ENCODE measurements around the gene RBL2. TPM values are rescaled to one million over a fixed set of nuclear protein-coding genes. Genes with fewer than 3 reads are reported as not detected.

RBL2 gene
- total and polyA plus RNA-seq, 10 donors: 29.1 to 214 (median 138) TPM

DNA sequence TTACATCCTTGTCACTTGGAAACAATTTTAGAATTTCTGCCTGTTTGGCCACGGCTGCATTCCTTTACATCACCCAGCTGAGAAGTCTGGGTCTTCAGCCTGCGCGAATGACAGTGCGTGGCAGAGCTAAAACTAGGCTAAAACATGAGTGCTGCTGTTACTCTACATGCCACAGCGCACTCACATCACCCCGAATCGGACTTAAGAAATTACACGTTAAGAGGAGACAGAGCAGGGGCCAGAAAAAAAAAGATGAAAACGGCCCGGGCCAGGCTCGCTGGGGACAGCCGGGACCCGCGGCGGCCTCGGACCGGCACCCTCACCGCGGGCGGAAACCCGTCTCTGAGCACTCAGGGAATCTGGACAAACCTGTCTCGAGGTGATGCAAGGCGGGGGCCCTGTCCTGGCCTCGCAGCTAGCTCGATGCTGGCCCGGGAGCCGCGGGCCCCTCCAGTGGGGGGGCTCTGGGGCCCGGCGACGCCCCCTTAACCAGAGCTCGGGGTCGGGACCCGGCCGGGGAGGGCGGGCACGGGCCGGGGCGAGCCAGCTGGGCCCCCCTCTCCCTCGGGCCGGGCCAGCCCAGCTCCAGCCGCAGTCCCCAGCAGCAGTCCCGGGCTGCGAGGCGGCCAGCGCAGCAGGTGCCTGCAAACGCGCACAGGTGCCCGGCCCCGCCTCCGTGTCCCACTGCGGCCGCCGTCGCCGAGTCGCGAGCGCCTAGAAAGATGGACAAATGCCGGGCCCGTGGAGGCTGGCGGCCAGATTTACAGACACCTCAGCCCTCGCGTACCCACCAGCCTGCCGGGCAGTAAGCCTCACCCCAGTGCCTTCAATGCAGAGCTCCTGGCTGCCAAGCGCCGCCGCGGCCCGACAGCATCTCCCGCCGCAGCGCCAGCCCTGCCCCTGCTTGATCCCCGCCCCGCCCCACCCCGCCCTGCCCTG lies 68.3 kb downstream of the RBL2 start, which contains the start of gene AKTIP:
TSS of gene AKTIP (minus strand) at position 879 of the 939 bp plus-strand sequence. CDS start 2,950 bp downstream, outside the sequence.
- DNase-seq: no peak
- H3K36me3 ChIP-seq: peaks cover 0 to 26% (median 13%) of the 10 kb centered on the region in 6 donors
- peak in 1 of 3 donors; percentile 17 for TF ChIP-seq POLR2A (IDR thresholded peaks at IDR 0.05)
- TF ChIP-seq POLR2AphosphoS5 (IDR thresholded peaks at IDR 0.05): no peak
- TF ChIP-seq, protein P1, sequence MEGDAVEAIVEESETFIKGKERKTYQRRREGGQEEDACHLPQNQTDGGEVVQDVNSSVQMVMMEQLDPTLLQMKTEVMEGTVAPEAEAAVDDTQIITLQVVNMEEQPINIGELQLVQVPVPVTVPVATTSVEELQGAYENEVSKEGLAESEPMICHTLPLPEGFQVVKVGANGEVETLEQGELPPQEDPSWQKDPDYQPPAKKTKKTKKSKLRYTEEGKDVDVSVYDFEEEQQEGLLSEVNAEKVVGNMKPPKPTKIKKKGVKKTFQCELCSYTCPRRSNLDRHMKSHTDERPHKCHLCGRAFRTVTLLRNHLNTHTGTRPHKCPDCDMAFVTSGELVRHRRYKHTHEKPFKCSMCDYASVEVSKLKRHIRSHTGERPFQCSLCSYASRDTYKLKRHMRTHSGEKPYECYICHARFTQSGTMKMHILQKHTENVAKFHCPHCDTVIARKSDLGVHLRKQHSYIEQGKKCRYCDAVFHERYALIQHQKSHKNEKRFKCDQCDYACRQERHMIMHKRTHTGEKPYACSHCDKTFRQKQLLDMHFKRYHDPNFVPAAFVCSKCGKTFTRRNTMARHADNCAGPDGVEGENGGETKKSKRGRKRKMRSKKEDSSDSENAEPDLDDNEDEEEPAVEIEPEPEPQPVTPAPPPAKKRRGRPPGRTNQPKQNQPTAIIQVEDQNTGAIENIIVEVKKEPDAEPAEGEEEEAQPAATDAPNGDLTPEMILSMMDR (IDR thresholded peaks at IDR 0.05 in 8 of 11, conservative IDR thresholded peaks at IDR 0.05 in 3 of 11): no peak
- H3K27me3 ChIP-seq (replicated peaks in 1 of 7): no peaks in the 10 kb centered on the region
- intact Hi-C loops (cut with DNase I; ENCODE audit: low total_unique reads): loop anchor here (10.0 kb wide), 1 partner anchor 68 kb away; the partner anchor contains the start of gene RBL2
- no peaks in the 10 kb centered on the region for H3K9me3 ChIP-seq
- H3K27ac ChIP-seq: peak within 1 kb of the TSS; percentile 87 to 98 (median 96)
- H3K4me3 ChIP-seq: peak within 1 kb of the TSS; percentile 69 to 100 (median 98)
- peaks cover 12 to 50% (median 32%) of the 10 kb centered on the region in 6 donors for H3K4me1 ChIP-seq
- WGBS, 5 donors: 0 to 2% (median 1%) methylated on average over 38 to 76 of the region's 76 CpGs

DNA sequence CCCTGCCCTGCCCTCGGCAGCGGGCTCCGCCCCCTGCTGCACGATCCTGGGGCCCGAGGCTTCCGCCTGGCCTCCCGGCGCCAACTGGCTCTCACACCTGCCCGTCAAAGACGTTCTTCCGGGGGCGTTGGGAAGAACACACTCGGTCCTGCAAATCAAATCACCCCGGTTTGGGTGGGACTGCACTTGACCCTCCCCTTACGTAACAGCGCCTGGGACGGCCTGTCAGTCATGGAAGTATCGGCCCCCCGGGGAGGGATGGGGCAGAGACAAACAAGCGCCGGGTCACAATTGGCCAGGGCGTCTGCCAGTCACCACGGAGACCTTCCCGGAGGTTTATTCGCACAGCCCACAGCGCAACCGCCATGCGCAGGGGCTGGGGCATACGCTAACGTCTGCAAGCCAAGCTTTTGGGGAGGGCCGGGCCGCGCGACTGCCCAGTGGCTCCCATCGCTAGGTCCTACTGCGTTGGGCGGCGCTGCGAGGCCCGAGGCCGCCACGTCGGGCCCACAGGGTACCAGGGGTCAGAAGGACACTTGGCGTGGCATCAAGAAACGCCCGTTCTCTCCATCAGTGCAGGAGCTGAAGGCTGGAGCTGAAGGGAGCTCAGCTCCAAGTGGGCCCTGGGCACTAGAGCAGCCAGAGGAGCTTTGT lies 69.1 kb downstream of the RBL2 start:
- intact Hi-C loops (cut with DNase I; ENCODE audit: low total_unique reads): loop anchor here (10.0 kb wide), 1 partner anchor 69 kb away; the partner anchor contains the start of gene RBL2
- 0 to 1% (median 0%) methylated on average over 31 to 46 of the region's 46 CpGs; no CpG with 5 or more reads in 1 of the 5 donors for WGBS, 5 donors

DNA sequence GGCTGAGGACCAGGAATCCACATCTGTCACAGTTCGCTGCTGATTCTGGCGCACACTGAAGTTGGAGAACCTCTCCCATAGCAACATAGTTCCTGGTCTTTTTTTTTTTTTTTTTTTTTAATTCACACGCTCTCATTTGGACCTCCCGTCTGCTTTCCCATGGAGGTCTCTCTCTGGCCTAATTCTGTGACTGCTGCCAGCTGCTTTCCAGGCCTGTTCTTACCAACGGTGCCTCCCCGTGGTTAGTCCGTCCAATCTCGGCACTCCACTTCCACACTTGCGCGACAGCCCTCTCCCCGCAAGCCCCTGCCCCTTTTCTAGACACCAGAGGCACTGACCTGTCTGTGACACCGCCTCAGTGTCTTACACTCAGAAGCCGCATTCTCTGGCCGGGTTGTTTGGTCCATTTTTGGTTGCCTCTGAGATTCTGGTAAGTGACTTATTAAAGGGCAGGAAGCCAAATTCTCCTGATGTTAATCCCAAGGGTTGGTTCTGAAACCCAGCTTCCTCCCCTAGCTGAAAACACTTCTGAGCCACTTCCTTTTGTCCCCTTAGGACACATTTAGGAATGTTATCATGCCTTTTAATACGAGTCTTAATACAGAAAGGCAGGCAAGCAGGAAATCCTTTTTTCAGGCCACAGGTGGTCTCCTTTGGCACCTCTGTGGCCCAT lies 69.9 kb downstream of the RBL2 start:
- Histone ChIP-seq H3K4me1 (peaks cover 12 to 50% (median 32%) of the 10 kb centered on the region in 6 donors), H3K27me3 (replicated peaks in 1 of 7) (no peaks in the 10 kb centered on the region), H3K9me3 (no peaks in the 10 kb centered on the region), H3K36me3 (peaks cover 0 to 11% (median under 1%) of the 10 kb centered on the region in 6 donors), H3K27ac (peak overlapping the region; percentile 87 to 98 (median 96)), H3K4me3 (peak overlapping the region; percentile 52 to 100 (median 85))
- DNase-seq: peak; percentile 88
- WGBS, 5 donors: 6 to 11% (median 9%) methylated on average over 15 of the region's 15 CpGs
- TF ChIP-seq, protein P1 (IDR thresholded peaks at IDR 0.05 in 8 of 11, conservative IDR thresholded peaks at IDR 0.05 in 3 of 11): peak in 1 of 11 experiments; percentile 12
- TF ChIP-seq POLR2A (IDR thresholded peaks at IDR 0.05) (no peak), POLR2AphosphoS5 (IDR thresholded peaks at IDR 0.05) (peak in 1 of 3 donors; percentile 18)
- intact Hi-C loops (cut with DNase I; ENCODE audit: low total_unique reads): loop anchor here (10.0 kb wide), 1 partner anchor 69 kb away; the partner anchor contains the start of gene RBL2

More for the DNA sequence above, 69.1 kb downstream of the RBL2 start:
- Histone ChIP-seq H3K27me3 (replicated peaks in 1 of 7) (no peaks in the 10 kb centered on the region), H3K36me3 (peaks cover 0 to 18% (median 6%) of the 10 kb centered on the region in 6 donors), H3K4me1 (peaks cover 12 to 50% (median 32%) of the 10 kb centered on the region in 6 donors), H3K27ac (peak overlapping the region; percentile 87 to 98 (median 96)), H3K9me3 (no peaks in the 10 kb centered on the region), H3K4me3 (peak overlapping the region; percentile 69 to 100 (median 98))
- peak; percentile 100 for DNase-seq
- TF ChIP-seq POLR2A (IDR thresholded peaks at IDR 0.05): peak; percentile 22 to 96 (median 66)
- TF ChIP-seq, protein P1 (IDR thresholded peaks at IDR 0.05 in 8 of 11, conservative IDR thresholded peaks at IDR 0.05 in 3 of 11): peak in 3 of 11 experiments; percentile 28 to 39 (median 33)
- peak; percentile 97 to 99 (median 98) for TF ChIP-seq POLR2AphosphoS5 (IDR thresholded peaks at IDR 0.05)
